Esophagus muscularis mucosa (tissue), 4 donors: ENCODE results near the gene LIN7B. TPM values are rescaled to one million over a fixed set of nuclear protein-coding genes. Genes with fewer than 3 reads are reported as not detected.

Experiments
- DNase-seq: peaks from one replicate; pipeline ENCODE4 v3.0.0-alpha.2; 2017; ENCODE audit errors: extremely low spot score
- H3K27ac ChIP-seq, 4 donors: fragments of 200-600 bp; sonication (generic); replicated peaks in 1 of 4; 1 replicate in 3 of 4; 2 replicates in 1 of 4; pipeline ENCODE4 v1.5.1; 2016 to 2019; ENCODE audit warnings: mild to moderate bottlenecking in 1 of 4
- H3K27me3 ChIP-seq, 4 donors: fragments of 200-600 bp; sonication (generic); one replicate each; pipeline versions ENCODE4 v1.5.1 to v1.6.0; 2016 to 2019
- H3K36me3 ChIP-seq, 4 donors: fragments of 200-600 bp; sonication (generic); one replicate each; pipeline ENCODE4 v1.5.1; 2016 to 2019
- H3K4me1 ChIP-seq, 4 donors: fragments of 200-600 bp; sonication (generic); one replicate each; pipeline ENCODE4 v1.5.1; 2016 to 2019
- H3K4me3 ChIP-seq, 4 donors: fragments of 200-600 bp; sonication (generic); 1 replicate in 2 of 4; 2 replicates in 2 of 4; pipeline ENCODE4 v1.5.1; 2016 to 2019; ENCODE audit warnings: mild to moderate bottlenecking in 4 of 4, moderate library complexity in 1 of 4
- H3K9me3 ChIP-seq, 4 donors: fragments of 200-600 bp; sonication (generic); 1 replicate in 3 of 4; 2 replicates in 1 of 4; pipeline ENCODE4 v1.5.1; 2016 to 2019
- CTCF ChIP-seq, 3 experiments: fragments of 200-600 bp in 2 of 3; fragments of 450-650 bp in 1 of 3; sonication (generic) in 2 of 3; IDR thresholded peaks; one replicate each; pipeline ENCODE4 v1.5.1; 2017 to 2019; ENCODE audit warnings: antibody characterized with exemption in 3 of 3, mild to moderate bottlenecking in 2 of 3, moderate library complexity in 1 of 3
- EP300 ChIP-seq: sonication (generic); formaldehyde crosslinking; IDR thresholded peaks from one replicate; pipeline ENCODE4 v1.6.1; 2017; ENCODE audit warnings: antibody characterized with exemption
- POLR2A ChIP-seq: fragments of 450-650 bp; IDR thresholded peaks from one replicate; pipeline ENCODE4 v1.6.1; 2017; ENCODE audit warnings: antibody characterized with exemption, moderate library complexity, mild to moderate bottlenecking, low read depth
- POLR2AphosphoS5 ChIP-seq, 2 donors: sonication (generic); formaldehyde crosslinking; IDR thresholded peaks; one replicate each; pipeline ENCODE4 v1.6.1; 2017; ENCODE audit warnings: antibody characterized with exemption in 2 of 2
- WGBS: methylation state at CpG from one replicate; pipeline ENCODE4 v1.1.5; 2018; 5-methylcytosine and 5-hydroxymethylcytosine counted together
- intact Hi-C: fragments of 100-400 bp; cut with DNase I; formaldehyde crosslinking; loops from one replicate; pipeline ENCODE4 v1.15.1; 2023
- total RNA-seq, 4 donors: library from RNA; depleted of rRNA; stranded (reverse); fragments of >200 nt; gene quantifications; one replicate each; pipeline versions ENCODE4 v1.1.0 to v1.2.1, GENCODE V29; 2016

LIN7B gene
- total RNA-seq, 4 donors from 2014 or later: 7.5 to 21.4 (median 15.5) TPM

- peaks cover 12 to 26% (median 22%) of the 10 kb centered on the region in 4 donors for H3K4me1 ChIP-seq
- H3K27ac ChIP-seq: peak overlapping the region; percentile 60 to 86 (median 80)
- no peaks in the 10 kb centered on the region for H3K27me3 ChIP-seq
- H3K36me3 ChIP-seq: no peaks in the 10 kb centered on the region
- peak overlapping the region; percentile 39 to 54 (median 43) for H3K4me3 ChIP-seq
- intact Hi-C loops: no loop called here
- peak; percentile 99 for DNase-seq
- 8% methylated on average over 16 of the region's 63 CpGs for WGBS
- TF ChIP-seq POLR2A (no peak), CTCF (IDR thresholded peaks at IDR 0.05) (peak; percentile 17 to 40 (median 36)), POLR2AphosphoS5 (IDR thresholded peaks at IDR 0.05) (peak in 1 of 2 donors; percentile 86), EP300 (no peak)
- H3K9me3 ChIP-seq: no peaks in the 10 kb centered on the region
Measured at GRCh38 chr19:49127674-49128544, 13.7 kb downstream of the LIN7B start.

GRCh38 chr19:49128545-49129237, 14.5 kb downstream of the LIN7B start:
- DNase-seq: no peak
- Histone ChIP-seq H3K9me3 (no peaks in the 10 kb centered on the region), H3K4me1 (peaks cover 12 to 34% (median 30%) of the 10 kb centered on the region in 4 donors), H3K27ac (peak overlapping the region; percentile 47 to 86 (median 80)), H3K4me3 (peak overlapping the region; percentile 39 to 54 (median 43)), H3K36me3 (no peaks in the 10 kb centered on the region), H3K27me3 (no peaks in the 10 kb centered on the region)
- no peak for TF ChIP-seq POLR2A
- no peak for TF ChIP-seq EP300
- TF ChIP-seq CTCF (IDR thresholded peaks at IDR 0.05): no peak
- no peak for TF ChIP-seq POLR2AphosphoS5 (IDR thresholded peaks at IDR 0.05)
- intact Hi-C loops: no loop called here
- 43% methylated on average over 15 of the region's 15 CpGs for WGBS

GRCh38 chr19:49129238-49129583, 15.0 kb downstream of the LIN7B start:
- WGBS: 32% methylated on average over 15 of the region's 16 CpGs
- Histone ChIP-seq H3K27me3 (no peaks in the 10 kb centered on the region), H3K27ac (no peak overlapping the region), H3K36me3 (no peaks in the 10 kb centered on the region), H3K9me3 (no peaks in the 10 kb centered on the region), H3K4me1 (peaks cover 16 to 39% (median 35%) of the 10 kb centered on the region in 4 donors), H3K4me3 (no peak overlapping the region)
- intact Hi-C loops: no loop called here
- no peak for DNase-seq
- TF ChIP-seq POLR2AphosphoS5 (IDR thresholded peaks at IDR 0.05) (no peak), POLR2A (no peak)

- H3K4me3 ChIP-seq: no peak overlapping the region
- no peak for TF ChIP-seq POLR2AphosphoS5 (IDR thresholded peaks at IDR 0.05)
- no peak for TF ChIP-seq EP300
- TF ChIP-seq POLR2A: no peak
- TF ChIP-seq CTCF (IDR thresholded peaks at IDR 0.05): no peak
- H3K27me3 ChIP-seq: no peaks in the 10 kb centered on the region
- H3K36me3 ChIP-seq: no peaks in the 10 kb centered on the region
- intact Hi-C loops: no loop called here
- H3K4me1 ChIP-seq: peaks cover 22 to 43% (median 41%) of the 10 kb centered on the region in 4 donors
- DNase-seq: no peak
- H3K9me3 ChIP-seq: no peaks in the 10 kb centered on the region
- 94% methylated on average over 8 of the region's 24 CpGs for WGBS
- no peak overlapping the region for H3K27ac ChIP-seq
Measured at GRCh38 chr19:49130325-49130724, 16.2 kb downstream of the LIN7B start.

GRCh38 chr19:49132974-49133609, 18.9 kb downstream of the LIN7B start:
- intact Hi-C loops: no loop called here
- H3K9me3 ChIP-seq: no peaks in the 10 kb centered on the region
- peak overlapping the region; percentile 43 to 55 (median 46) for H3K4me3 ChIP-seq
- DNase-seq: no peak
- H3K27ac ChIP-seq: peak overlapping the region; percentile 43 to 72 (median 56)
- no peaks in the 10 kb centered on the region for H3K27me3 ChIP-seq
- peaks cover 22 to 50% (median 40%) of the 10 kb centered on the region in 4 donors for H3K4me1 ChIP-seq
- WGBS: 36% methylated on average over 33 of the region's 49 CpGs
- no peaks in the 10 kb centered on the region for H3K36me3 ChIP-seq
- no peak for TF ChIP-seq CTCF (IDR thresholded peaks at IDR 0.05)
- TF ChIP-seq POLR2AphosphoS5 (IDR thresholded peaks at IDR 0.05): no peak
- no peak for TF ChIP-seq POLR2A
- TF ChIP-seq EP300: no peak
